Stimulated activated CD4-positive, alpha-beta T cell treated with anti-CD3 and anti-CD28 coated beads, Interleukin-4, amount 100 ng/mL, for 48 hours (primary cell): ENCODE results near the gene TCF19.

ENCODE experiments used
- DNase-seq, 2 donors: peaks; one replicate each; pipeline ENCODE4 v3.0.0-alpha.2; 2020; ENCODE audit warnings: low read depth in 2 of 2

The TCF19 gene

GRCh38 chr6:31126396-31127175, 31.8 kb upstream of the TCF19 start:
- no peak for DNase-seq

DNA sequence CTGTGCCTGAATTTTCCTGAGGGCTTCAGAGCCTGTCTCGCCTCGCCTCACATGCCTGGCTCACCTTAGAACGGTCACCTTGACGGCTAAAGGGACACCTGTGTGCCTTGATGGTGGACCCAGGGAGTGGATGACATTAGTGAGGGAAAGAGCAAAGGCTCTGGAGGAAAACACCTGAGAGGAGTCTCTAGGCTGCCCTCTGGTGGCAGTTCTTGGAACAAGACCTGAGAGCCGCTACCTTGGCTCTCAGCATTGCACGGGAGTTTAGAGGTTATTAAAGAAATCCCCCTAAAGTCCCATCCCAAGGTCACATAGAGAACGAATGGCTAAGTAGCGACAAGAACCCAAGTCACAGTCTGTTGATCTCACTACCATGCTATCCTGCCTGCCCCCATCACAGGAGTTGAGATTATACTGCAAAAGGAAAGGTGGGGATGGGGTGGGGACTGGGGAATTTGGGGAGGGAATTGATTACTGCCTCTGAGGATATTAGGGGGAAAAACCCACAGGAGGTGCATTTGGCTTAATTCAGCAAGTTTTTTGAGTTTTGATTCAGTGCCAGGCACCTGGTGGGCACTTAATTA, 30.2 kb upstream of the TCF19 start:
- peak; percentile 65 to 71 for DNase-seq

DNA sequence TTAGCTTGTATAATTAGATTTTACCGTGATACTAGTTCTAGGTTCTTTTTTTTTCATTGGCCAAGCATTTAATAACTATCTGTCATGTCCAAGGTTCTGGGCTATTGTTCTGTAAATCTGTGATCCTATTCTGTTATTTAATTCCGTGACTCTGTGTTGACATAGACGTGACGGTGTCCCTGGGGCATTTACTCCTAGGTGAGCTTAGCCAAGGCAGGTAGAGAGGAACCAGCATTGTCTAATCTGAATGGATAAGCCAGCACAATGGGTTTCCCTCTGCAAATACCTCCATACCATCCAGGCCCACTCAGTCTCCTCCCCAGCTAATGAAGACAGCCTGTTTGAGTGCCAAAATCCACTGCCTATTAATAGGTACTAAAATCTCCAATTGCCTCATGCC, 29.3 kb upstream of the TCF19 start:
- no peak for DNase-seq

GRCh38 chr6:31130751-31131150, 27.6 kb upstream of the TCF19 start:
- no peak for DNase-seq

DNA sequence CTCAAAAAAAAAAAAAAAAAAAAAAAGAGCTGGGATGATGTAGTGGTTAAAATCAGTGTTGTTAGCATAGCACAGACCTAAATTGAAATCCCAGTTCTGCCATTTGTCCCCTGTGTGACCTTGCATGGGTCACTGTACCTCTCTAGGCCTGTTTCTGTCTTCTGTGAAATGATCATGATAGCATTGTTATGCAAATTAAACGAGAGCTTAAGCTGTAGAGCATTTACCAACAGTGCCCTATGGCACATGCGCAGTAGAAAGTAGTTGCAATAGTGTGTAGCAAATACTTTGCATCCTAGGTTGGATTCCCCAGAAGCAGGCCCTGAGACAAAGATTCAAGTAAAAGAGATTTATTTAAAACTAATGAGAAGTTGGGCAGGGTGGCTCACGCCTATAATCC, 26.8 kb upstream of the TCF19 start:
- DNase-seq = no peak

GRCh38 chr6:31132806-31133205, 25.6 kb upstream of the TCF19 start:
- no peak for DNase-seq

- DNase-seq = no peak
These were observed 22.7 kb upstream of the TCF19 start for GRCh38 chr6:31135710-31136109.

DNA sequence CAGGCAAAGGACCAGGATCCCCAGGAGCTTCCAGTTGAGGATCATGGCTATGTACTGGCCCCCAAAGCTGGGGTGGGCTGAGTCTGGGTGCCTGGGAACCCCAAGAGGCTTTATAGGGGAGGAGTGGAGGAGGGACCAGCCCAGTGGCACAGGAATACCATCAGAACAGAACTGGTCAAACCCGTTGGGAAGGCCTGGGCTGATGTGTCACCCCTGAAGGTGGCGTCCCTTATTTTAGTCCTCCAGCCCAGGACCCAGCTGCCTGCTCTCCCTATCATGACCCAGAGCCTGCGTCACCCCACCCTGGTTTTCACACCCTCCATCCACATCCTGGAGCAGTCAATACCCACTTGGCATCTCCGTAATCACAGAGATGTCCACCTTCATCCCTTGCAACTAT, 19.4 kb upstream of the TCF19 start, which contains the start of gene PSORS1C2:
PSORS1C2 (minus strand) TSS at position 85 of the 400 bp plus-strand sequence; CDS start at position 45, 40 bp downstream.
- no peak for DNase-seq

- no peak for DNase-seq
These were observed 18.8 kb upstream of the TCF19 start for GRCh38 chr6:31139599-31139998.

GRCh38 chr6:31140643-31141042, 17.7 kb upstream of the TCF19 start:
- DNase-seq = no peak

DNA sequence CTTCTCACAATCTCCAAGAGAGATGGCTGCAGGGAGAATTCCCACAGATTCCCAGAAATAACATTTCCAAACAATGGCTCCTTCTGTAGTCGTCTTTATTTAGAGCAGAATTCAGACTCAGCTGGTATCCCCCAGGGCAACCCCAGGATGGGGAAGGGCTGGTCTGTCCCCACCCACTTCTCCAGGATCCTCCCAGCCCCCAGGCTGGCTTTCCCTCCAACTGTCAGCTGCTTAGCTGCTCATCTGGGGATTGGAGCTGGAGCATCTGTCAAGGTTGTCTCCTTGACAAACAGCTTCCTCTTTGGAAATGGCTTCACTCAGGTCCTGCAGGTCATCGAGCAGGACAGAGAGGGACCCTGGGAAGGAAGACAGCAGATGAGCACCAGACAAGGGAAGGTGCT, 16.0 kb upstream of the TCF19 start:
- DNase-seq = no peak

DNA sequence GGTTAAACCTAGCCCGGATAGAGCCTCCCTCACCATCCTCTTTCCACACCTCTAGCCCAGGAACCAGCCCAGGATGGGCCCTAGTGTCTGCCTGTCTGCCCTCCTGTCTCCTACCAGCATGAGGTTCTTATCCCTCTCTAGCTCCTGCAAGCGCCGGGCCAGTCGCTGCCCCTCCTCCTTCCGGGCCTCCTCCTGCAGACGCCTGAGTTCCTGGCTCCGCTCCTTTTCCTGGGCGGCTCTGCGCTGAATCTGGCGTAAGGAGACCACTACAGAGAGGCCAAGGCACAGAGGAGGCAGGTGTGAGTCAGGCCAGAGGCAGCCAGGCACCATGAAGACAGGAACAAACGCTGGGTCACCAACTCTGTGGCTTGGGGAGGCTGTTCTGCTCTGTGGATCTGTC, 15.2 kb upstream of the TCF19 start:
- DNase-seq = no peak

GRCh38 chr6:31144296-31144969, 14.0 kb upstream of the TCF19 start:
- DNase-seq = no peak

DNA sequence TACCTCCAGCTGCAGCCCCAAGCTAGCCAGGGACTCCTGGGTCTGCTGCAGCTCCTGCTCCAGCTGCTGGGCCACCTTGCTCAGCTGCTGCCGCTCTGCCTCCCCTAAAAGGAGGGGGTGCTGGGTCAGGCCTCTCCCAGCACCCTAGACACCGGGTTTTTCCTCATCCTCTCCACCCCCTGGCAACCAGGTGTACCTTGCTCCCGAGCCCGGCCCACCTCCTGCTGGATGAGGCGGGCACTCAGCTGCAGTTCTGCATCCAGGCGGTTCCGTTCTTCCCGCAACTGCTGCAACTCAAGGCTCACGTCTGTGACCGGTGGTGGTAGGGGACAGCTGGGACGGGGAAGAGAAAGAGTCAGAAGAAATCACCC, 13.4 kb upstream of the TCF19 start:
- no peak for DNase-seq

- DNase-seq = no peak
These were observed 13.0 kb upstream of the TCF19 start for GRCh38 chr6:31145386-31145785.

DNA sequence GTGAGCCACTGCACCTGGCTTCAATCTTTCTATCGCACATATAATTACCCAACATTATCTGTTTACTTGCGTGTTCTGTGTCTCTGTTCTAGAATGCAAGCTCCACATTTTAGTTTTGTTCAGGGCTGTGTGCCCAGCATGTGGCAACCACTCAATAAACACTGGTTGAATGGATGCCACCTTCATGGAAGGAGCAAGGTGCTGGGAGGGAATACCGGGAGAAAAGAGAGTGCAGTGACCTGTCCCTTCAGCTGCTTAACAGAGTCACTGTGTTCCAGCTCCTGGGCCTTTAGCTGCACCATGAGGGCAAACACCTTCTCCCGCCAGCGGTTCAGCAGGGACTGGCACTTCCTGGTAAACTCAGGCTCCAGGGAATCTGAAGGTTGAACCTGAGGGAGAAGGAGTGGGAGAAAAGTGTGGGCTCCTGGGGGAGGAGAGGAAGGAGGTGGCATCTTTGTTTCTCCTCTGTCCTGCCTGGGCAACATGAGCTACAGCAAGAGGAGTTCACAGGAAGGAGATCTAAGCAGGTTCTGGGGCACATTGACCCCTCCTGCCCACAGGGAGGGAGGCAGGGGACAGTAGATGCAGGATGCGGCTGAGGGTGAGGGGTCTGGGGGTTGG, 8.5 kb upstream of the TCF19 start:
- DNase-seq = no peak

DNA sequence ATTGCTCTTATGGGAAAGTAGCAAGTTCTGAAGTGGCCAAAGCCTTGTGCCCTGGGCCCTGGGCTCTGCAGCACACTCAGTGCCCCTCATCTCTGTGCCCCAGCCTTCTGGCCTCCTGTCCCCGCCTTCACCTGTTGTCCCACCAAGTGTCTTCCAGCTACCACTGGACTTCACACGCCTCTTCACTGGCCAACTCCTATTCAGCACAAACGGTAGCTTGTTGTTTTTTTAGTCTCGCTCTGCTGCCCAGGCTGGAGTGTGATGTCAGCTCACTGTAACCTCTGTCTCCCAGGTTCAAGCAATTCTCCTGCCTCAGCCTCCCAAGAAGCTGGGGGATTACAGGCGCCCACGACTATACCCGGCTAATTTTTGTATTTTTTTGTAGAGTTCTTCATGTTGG, 5.6 kb upstream of the TCF19 start:
- DNase-seq = no peak

DNA sequence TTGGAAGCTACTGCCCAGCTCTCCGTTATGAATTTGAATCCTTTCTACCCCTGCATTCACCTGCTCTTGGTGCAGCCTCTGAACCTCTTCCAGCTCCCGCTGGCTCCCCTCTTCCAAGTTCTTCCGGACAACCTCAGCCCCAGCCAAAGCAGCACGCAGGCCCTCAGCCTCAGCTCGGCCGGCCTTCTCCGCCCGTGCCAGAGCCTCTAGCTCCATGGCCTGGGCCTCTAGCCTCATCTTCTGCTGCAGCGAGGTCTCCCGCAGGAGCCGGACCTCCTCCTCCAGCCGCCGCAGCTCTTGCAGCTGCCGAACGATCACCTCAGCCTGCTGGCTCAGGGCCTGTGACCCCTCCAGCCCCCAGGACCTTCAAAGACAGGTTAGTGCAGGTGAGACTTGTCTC, 4.0 kb upstream of the TCF19 start:
- no peak for DNase-seq

GRCh38 chr6:31156641-31157040, 1.7 kb upstream of the TCF19 start:
- DNase-seq = no peak

DNA sequence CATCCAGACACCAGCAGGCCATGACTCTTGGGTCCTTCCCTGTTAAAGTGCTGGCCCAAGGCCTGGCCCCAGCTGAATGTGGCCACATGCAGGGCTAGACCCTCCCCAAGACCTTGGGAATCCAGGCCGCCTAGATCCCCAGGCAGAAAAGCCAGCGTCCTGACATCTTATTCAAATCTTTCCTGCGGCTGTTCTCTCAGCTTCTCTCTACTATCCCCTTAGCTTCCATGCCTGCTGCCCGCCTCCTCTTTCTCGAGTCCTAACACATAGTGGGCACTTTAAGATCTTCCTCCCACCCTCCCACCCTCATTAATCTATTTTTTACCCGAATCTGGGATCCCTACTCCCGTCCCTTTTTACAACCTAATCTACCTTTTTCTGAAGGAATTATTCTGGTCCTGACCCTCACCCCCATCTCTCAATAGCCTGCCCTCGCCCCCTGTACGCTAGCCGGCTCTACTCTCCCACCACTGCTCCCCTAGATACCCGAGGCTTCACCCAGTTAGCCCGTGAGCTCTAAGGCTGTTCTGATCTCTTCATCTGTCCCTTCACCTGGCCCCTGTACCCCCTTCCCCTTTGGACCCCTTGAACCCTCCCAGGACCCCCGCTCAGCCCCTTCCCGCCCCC, 763 bp upstream of the TCF19 start, which contains the start of gene CCHCR1:
CCHCR1 (minus strand) TSS at position 290 of the 627 bp plus-strand sequence; CDS start at position 88, 202 bp downstream.
- DNase-seq = no peak

DNA sequence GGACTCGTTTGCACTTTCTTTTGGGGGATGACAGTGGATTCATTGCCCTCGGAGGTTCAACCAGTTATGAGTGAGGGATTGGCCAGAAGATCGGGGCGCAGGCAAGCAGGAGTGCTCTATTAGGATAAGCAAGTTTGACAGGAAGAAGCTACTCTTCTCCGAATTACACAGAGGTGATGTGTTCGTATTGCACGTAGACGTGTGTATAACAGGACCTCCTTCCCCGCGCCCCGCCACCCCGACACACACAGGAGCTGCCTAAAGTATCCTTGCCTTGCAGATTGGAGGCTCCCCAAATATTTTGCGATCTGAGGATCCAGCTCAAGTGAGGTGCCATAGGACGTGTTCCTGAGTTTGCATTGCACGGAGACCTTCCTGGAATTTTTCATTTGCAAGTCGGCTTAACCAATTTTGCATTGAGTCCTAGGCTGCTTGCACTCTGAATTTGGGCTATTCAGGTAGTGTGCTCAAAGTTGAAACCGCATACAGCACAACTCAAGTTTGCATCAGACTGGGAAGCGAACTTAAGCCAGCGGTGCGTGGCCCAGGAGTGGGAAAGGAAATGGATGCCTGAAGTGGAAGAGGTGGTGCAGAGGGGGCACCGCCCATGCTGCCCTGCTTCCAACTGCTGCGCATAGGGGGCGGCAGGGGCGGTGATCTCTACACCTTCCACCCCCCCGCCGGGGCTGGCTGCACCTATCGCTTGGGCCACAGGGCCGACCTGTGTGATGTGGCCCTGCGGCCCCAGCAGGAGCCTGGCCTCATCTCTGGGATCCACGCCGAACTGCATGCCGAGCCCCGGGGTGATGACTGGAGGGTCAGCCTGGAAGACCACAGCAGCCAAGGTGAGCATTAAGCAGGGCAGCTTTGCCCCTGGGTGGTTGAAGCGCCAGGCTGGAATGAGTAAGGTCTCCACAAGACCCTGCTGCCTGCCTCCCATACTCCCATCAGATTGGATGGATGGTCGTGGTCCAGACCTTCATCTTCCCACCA, 770 bp downstream of the TCF19 start:
- DNase-seq = peak; percentile 11 to 19
